DOHH2 (cell line): ENCODE measurements around the gene PROC.

Source experiments
- CTCF ChIP-seq: fragments of 200-600 bp; sonication (generic); IDR thresholded peaks from one replicate; pipeline ENCODE4 v1.5.1; 2014; ENCODE audit warnings: antibody characterized with exemption, mild to moderate bottlenecking, low read depth, low read length; ENCODE audit not compliant: poor library complexity, severe bottlenecking
- EZH2phosphoT487 ChIP-seq: fragments of 200-600 bp; sonication (generic); IDR thresholded peaks from 2 replicates; pipeline ENCODE4 v1.6.1; 2017; ENCODE audit warnings: borderline replicate concordance, mild to moderate bottlenecking, antibody characterized with exemption, low read length, moderate library complexity, mixed read lengths

- no peak for TF ChIP-seq CTCF
- TF ChIP-seq EZH2phosphoT487, result no peak
These were observed 16.2 kb upstream of the PROC start for GRCh38 chr2:127401757-127402695.
